ENCODE measurements around the gene NRDC. TPM values are rescaled to one million over a fixed set of nuclear protein-coding genes. Genes with fewer than 3 reads are reported as not detected.
"Not testable (repeated sequence)": the region's sequence is repeated elsewhere in the genome, so short reads cannot be mapped to it uniquely, and the experiment has no call there.

NRDC gene
- total and polyA plus RNA-seq, 3 donors from 2014 or later, result 108 to 264 (median 185) TPM

DNA sequence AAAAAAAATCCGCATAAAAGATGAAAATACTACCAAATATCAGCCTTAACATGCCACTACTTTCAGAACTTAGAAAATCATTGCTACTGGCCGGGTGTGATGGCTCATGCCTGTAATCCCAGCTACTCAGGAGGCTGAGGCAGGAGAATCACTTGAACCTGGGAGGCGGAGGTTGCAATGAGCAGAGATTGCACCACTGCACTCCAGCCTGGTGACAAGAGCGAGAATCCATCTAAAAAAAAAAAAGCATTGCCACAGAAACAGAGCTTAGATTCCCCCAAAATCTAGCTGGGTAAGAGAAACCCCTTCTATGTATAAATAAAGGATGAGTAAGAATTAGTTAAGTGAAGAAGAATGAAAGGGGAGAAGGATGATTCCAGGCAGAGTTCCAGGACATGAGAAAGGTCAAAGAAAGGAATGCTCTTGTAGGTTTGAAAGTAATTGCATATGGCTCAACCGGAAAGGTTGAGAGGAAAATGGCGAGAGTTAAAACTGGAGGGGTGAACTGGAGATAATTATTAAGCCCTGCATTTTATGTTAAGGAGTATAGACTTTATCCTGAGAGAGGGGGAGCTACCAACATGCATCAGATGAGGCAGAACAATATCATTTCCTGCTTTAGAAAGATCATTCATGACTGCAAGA, 19.7 kb upstream of the NRDC start:
- intact Hi-C loops (cut with DNase I; ENCODE audit: low total_unique reads), result no loop called here
- Histone ChIP-seq H3K4me1 (no peaks in the 10 kb centered on the region), H3K36me3 (ENCODE audit: low read depth, missing control alignments) (no peaks in the 10 kb centered on the region), H3K9me3 (no peaks in the 10 kb centered on the region), H3K27me3 (no peaks in the 10 kb centered on the region), H3K4me3 (no peak overlapping the region), H3K27ac (no peak overlapping the region)
- DNase-seq, result no peak
- 63 to 78% methylated on average over 6 of the region's 6 CpGs for WGBS, 2 donors
- TF ChIP-seq, protein P1, sequence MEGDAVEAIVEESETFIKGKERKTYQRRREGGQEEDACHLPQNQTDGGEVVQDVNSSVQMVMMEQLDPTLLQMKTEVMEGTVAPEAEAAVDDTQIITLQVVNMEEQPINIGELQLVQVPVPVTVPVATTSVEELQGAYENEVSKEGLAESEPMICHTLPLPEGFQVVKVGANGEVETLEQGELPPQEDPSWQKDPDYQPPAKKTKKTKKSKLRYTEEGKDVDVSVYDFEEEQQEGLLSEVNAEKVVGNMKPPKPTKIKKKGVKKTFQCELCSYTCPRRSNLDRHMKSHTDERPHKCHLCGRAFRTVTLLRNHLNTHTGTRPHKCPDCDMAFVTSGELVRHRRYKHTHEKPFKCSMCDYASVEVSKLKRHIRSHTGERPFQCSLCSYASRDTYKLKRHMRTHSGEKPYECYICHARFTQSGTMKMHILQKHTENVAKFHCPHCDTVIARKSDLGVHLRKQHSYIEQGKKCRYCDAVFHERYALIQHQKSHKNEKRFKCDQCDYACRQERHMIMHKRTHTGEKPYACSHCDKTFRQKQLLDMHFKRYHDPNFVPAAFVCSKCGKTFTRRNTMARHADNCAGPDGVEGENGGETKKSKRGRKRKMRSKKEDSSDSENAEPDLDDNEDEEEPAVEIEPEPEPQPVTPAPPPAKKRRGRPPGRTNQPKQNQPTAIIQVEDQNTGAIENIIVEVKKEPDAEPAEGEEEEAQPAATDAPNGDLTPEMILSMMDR (IDR thresholded peaks at IDR 0.05), result no peak
- TF ChIP-seq POLR2A (IDR thresholded peaks at IDR 0.05), result no peak

DNA sequence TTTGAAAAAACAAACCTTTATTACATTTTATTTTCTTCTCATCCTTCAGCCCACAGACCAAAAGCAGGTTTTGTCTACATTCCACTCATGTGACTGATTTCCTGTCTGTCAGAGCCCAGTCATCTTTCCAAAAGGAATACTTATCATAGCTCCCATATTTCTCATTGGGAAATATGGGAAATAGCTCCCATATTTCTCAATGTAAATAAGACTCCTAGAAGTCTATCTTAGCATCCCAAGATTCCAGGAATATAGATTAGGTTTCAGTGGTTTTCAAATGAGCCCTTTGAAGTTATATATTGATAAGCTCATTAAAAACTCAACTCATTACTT, 19.1 kb upstream of the NRDC start:
- no peaks in the 10 kb centered on the region for H3K27me3 ChIP-seq
- intact Hi-C loops (cut with DNase I; ENCODE audit: low total_unique reads), result no loop called here

DNA sequence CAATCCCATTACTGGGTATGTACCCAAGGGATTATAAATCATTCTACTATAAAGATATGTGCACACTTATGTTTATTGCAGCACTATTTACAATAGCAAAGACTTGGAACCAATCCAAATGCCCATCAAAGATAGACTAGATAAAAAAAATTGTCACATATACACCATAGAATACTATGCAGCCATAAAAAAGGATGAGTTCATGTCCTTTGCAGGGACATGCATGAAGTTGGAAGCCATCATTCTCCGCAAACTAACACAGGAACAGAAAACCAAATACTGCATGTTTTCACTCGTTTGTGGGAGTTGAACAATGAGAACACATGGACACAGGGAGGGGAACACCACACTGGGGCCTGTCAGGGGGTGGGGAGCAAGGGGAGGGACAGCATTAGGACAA, 16.2 kb upstream of the NRDC start:
- WGBS, 2 donors, result 77 to 87% methylated on average over 2 of the region's 2 CpGs
- DNase-seq; H3K27ac ChIP-seq; H3K4me1 ChIP-seq; intact Hi-C loops (cut with DNase I; ENCODE audit: low total_unique reads); H3K9me3 ChIP-seq; H3K27me3 ChIP-seq; H3K4me3 ChIP-seq; H3K36me3 ChIP-seq (ENCODE audit: low read depth, missing control alignments): not testable (repeated sequence)

More for the DNA sequence above, 19.1 kb upstream of the NRDC start:
- Histone ChIP-seq H3K4me1 (no peaks in the 10 kb centered on the region), H3K27ac (no peak overlapping the region), H3K4me3 (no peak overlapping the region), H3K36me3 (ENCODE audit: low read depth, missing control alignments) (no peaks in the 10 kb centered on the region), H3K9me3 (no peaks in the 10 kb centered on the region)
- TF ChIP-seq, protein P1 (IDR thresholded peaks at IDR 0.05), result no peak
- no peak for TF ChIP-seq POLR2A (IDR thresholded peaks at IDR 0.05)
- no peak for DNase-seq

DNA sequence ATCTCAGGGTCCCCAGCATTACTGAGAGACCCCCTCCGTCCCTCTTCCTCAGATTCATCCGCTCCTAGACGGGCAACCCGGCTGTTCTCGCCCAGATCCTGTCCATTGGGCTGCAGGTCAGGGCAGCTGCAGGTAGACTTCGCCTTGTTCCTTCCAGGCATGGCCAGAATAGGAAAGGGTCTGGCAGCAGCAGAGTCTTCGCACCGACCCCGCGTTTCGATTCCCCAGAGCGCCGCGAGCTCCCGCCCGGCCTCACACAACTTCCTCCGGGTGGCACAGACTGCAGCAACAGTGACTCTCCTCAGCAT, 265 bp downstream of the NRDC start:
- intact Hi-C loops (cut with DNase I; ENCODE audit: low total_unique reads), result no loop called here
- TF ChIP-seq, protein P1 (IDR thresholded peaks at IDR 0.05), result no peak
- TF ChIP-seq POLR2A (IDR thresholded peaks at IDR 0.05), result no peak
- Histone ChIP-seq H3K36me3 (ENCODE audit: low read depth, missing control alignments) (no peaks in the 10 kb centered on the region), H3K9me3 (no peaks in the 10 kb centered on the region), H3K27ac (peak overlapping the region; percentile 94 to 98), H3K4me3 (peak overlapping the region; percentile 94 to 97), H3K27me3 (no peaks in the 10 kb centered on the region), H3K4me1 (peaks cover 23% of the 10 kb centered on the region)
- WGBS, 2 donors, result 0% methylated on average over 1 to 17 of the region's 17 CpGs
- DNase-seq, result no peak

DNA sequence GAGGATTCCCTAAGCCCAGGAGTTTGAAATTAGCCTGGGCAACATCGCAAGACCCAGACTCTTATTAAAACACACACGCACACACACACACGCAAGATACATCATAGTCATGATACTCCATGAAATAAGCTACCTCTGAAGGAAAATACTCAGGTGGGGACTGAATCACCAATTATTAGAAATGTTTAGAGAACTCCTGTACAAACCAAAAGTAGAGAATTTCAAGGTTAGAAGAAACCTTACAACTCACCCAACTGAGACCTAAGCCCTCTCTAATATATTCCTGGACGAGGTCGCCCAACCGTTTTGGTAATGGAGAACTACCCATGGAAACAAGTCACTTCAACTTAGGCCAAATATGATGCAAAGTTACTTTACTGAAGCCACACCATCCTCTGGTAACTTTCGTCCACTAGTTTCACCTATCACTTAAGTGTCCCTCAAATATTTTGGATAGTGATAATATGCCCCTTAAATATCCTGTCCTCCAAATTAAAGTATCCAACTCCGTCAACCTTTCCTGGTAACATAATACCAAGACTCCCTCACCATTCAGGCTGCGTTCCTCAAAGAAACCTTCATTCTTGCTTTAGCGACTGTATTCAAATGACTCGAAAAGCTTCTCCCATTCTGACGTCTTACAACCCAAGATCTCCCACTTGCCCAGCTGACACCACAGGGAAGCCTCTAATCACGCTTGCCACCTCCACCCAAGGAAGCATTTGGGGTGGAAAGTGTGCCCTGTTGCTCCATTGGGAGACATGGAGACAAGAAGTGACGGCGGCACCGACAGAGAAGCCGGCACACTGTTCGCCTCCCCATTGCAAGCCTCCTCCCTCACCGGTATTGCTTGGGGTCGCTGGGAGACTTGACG, 856 bp downstream of the NRDC start:
- Histone ChIP-seq H3K36me3 (ENCODE audit: low read depth, missing control alignments) (no peaks in the 10 kb centered on the region), H3K27ac (peak overlapping the region; percentile 94 to 98), H3K9me3 (no peaks in the 10 kb centered on the region), H3K4me3 (peak overlapping the region; percentile 94 to 97), H3K4me1 (peaks cover 23% of the 10 kb centered on the region), H3K27me3 (no peaks in the 10 kb centered on the region)
- TF ChIP-seq, protein P1 (IDR thresholded peaks at IDR 0.05), result no peak
- no peak for TF ChIP-seq POLR2A (IDR thresholded peaks at IDR 0.05)
- 9 to 10% methylated on average over 19 to 21 of the region's 21 CpGs for WGBS, 2 donors
- DNase-seq, result peak; percentile 45
- intact Hi-C loops (cut with DNase I; ENCODE audit: low total_unique reads), result no loop called here
